Astrocyte (in vitro differentiated cells and primary cell): ENCODE results near the gene GRB10. TPM values are rescaled to one million over a fixed set of nuclear protein-coding genes. Genes with fewer than 3 reads are reported as not detected.

Experiments used
- DNase-seq: peaks from one replicate; pipeline ENCODE4 v3.0.0-alpha.2; 2010; ENCODE audit warnings: low read depth
- FAIRE-seq: peaks from 2 replicates; lab custom pipeline; 2011; peaks lifted over from hg19 to GRCh38; lab: Jason Lieb, UNC
- H2AFZ ChIP-seq: 2 replicates; pipeline ENCODE4 v1.6.0; 2012; ENCODE audit warnings: low read depth, low read length, inconsistent platforms
- H3K27ac ChIP-seq: 2 replicates; pipeline ENCODE4 v1.5.1; 2011; ENCODE audit warnings: low read depth, low read length, inconsistent platforms
- H3K27me3 ChIP-seq: 2 replicates; pipeline ENCODE4 v1.6.0; 2011; ENCODE audit warnings: low read length, inconsistent platforms; ENCODE audit not compliant: insufficient read depth
- H3K36me3 ChIP-seq: 2 replicates; pipeline ENCODE4 v1.5.1; 2011; ENCODE audit warnings: low read length, inconsistent platforms; ENCODE audit not compliant: insufficient read depth
- H3K4me1 ChIP-seq: 2 replicates; pipeline ENCODE4 v1.5.1; 2011; ENCODE audit warnings: low read length, inconsistent platforms; ENCODE audit not compliant: insufficient read depth
- H3K4me2 ChIP-seq: 2 replicates; pipeline ENCODE4 v1.6.0; 2012; ENCODE audit warnings: low read length, inconsistent platforms
- H3K4me3 ChIP-seq: 2 replicates; pipeline ENCODE4 v1.5.1; 2011; ENCODE audit warnings: low read depth, mild to moderate bottlenecking, low read length, inconsistent platforms; ENCODE audit not compliant: insufficient read depth
- H3K79me2 ChIP-seq: 2 replicates; pipeline ENCODE4 v1.6.0; 2012; ENCODE audit warnings: mild to moderate bottlenecking, low read length, inconsistent platforms; ENCODE audit not compliant: insufficient read depth
- H3K9ac ChIP-seq: 2 replicates; pipeline ENCODE4 v1.6.0; 2012; ENCODE audit warnings: mild to moderate bottlenecking, low read length, inconsistent platforms
- H3K9me3 ChIP-seq: 2 replicates; pipeline ENCODE4 v1.5.1; 2012; ENCODE audit warnings: low read depth, mild to moderate bottlenecking, low read length, inconsistent platforms; ENCODE audit not compliant: insufficient read depth
- H4K20me1 ChIP-seq: 2 replicates; pipeline ENCODE4 v1.6.0; 2012; ENCODE audit warnings: low read length, inconsistent platforms; ENCODE audit not compliant: insufficient read depth
- H3K27ac Mint-ChIP-seq: one replicate; pipeline ENCODE4 v1.8.0; 2021; ENCODE audit warnings: mild to moderate bottlenecking, mixed read lengths; ENCODE audit not compliant: unreplicated experiment
- H3K27me3 Mint-ChIP-seq: one replicate; pipeline ENCODE4 v1.8.0; 2021; ENCODE audit warnings: low read depth, mixed read lengths; ENCODE audit not compliant: unreplicated experiment
- H3K36me3 Mint-ChIP-seq: one replicate; pipeline ENCODE4 v1.8.0; 2021; ENCODE audit warnings: low read depth, mixed read lengths; ENCODE audit not compliant: unreplicated experiment
- H3K4me1 Mint-ChIP-seq: one replicate; pipeline ENCODE4 v1.8.0; 2021; ENCODE audit warnings: low read depth, mixed read lengths; ENCODE audit not compliant: unreplicated experiment
- H3K4me3 Mint-ChIP-seq: one replicate; pipeline ENCODE4 v1.8.0; 2021; ENCODE audit warnings: mild to moderate bottlenecking, moderate library complexity, mixed read lengths; ENCODE audit not compliant: unreplicated experiment
- H3K9me3 Mint-ChIP-seq: one replicate; pipeline ENCODE4 v1.8.0; 2021; ENCODE audit warnings: mild to moderate bottlenecking, mixed read lengths; ENCODE audit not compliant: unreplicated experiment
- EZH2 ChIP-seq: IDR thresholded peaks from 2 replicates; pipeline ENCODE4 v1.6.1; 2012; ENCODE audit warnings: mild to moderate bottlenecking, low read length, inconsistent platforms; ENCODE audit not compliant: insufficient read depth
- total RNA-seq: library from RNA; stranded (reverse); gene quantifications from 2 replicates; pipeline ENCODE4 v1.2.1, GENCODE V29; 2021
- TF ChIP-seq, protein P1 (sequence below): IDR thresholded peaks from 2 replicates; pipeline ENCODE4 v1.5.1; 2011; ENCODE audit warnings: low read depth, mild to moderate bottlenecking, inconsistent platforms, low read length, moderate library complexity; ENCODE audit not compliant: insufficient read depth

GRB10 gene
- total RNA-seq, 1 donor from 2014 or later, result 81.9 TPM

DNA sequence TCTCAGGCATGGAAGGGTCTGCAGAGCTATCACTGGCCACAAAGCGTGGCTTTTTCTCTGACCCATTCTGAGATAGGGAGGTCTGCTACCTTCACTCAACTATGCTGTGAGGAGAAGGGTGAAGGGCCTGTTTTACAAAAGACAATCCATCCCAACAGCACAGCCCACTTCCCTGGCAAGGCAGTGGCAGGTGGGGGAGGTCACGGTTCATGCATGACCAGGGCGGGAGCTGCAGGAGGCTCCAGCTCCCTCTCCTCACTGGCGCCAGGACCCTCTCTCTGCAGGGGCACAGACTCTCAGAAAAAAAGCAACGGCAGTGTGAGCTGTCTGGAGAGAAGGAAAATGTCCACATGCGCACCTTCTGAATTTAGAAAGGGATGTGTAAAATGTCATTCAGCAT is 28.5 kb downstream of the GRB10 start:
- Mint-ChIP-seq H3K9me3 (no peaks in the 10 kb centered on the region), H3K36me3 (peaks cover 24% of the 10 kb centered on the region), H3K4me3 (no peak overlapping the region), H3K27me3 (no peaks in the 10 kb centered on the region), H3K4me1 (peaks cover 13% of the 10 kb centered on the region), H3K27ac (no peak overlapping the region)
- Histone ChIP-seq H3K4me1 (no peaks in the 10 kb centered on the region), H4K20me1 (peaks cover 98% of the 10 kb centered on the region), H3K4me2 (no peak overlapping the region), H3K36me3 (peaks cover 5% of the 10 kb centered on the region), H3K27ac (no peak overlapping the region), H3K79me2 (peaks cover 100% of the 10 kb centered on the region), H3K4me3 (no peak overlapping the region), H3K9ac (no peak overlapping the region), H3K9me3 (no peaks in the 10 kb centered on the region), H2AFZ (no peak overlapping the region), H3K27me3 (no peaks in the 10 kb centered on the region)
- TF ChIP-seq EZH2, result no peak
- TF ChIP-seq, protein P1, sequence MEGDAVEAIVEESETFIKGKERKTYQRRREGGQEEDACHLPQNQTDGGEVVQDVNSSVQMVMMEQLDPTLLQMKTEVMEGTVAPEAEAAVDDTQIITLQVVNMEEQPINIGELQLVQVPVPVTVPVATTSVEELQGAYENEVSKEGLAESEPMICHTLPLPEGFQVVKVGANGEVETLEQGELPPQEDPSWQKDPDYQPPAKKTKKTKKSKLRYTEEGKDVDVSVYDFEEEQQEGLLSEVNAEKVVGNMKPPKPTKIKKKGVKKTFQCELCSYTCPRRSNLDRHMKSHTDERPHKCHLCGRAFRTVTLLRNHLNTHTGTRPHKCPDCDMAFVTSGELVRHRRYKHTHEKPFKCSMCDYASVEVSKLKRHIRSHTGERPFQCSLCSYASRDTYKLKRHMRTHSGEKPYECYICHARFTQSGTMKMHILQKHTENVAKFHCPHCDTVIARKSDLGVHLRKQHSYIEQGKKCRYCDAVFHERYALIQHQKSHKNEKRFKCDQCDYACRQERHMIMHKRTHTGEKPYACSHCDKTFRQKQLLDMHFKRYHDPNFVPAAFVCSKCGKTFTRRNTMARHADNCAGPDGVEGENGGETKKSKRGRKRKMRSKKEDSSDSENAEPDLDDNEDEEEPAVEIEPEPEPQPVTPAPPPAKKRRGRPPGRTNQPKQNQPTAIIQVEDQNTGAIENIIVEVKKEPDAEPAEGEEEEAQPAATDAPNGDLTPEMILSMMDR, result no peak
- FAIRE-seq (no peak), DNase-seq (no peak)

DNA sequence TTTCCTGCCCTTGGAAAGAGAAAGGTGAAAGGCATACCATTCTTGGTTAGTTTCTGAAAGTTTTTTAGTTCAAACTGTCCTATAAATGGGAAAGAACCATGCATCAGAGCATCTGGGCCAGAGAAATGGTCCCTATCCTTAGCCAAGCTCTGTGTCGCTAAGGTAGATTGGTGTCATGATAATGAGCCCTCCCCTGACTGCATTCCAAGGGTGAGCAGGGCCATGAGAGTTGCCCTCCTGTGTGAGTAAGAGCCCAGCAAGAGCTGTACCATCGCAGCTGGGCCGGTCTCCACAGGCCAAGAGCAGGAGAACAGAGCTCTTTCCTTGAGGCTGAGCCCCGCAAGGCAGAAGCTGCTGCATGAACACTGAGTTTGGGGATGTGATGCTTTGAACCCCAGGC is 30.3 kb downstream of the GRB10 start:
- H3K9me3 ChIP-seq, result no peaks in the 10 kb centered on the region
- H3K27me3 ChIP-seq, result no peaks in the 10 kb centered on the region
- Mint-ChIP-seq H3K27ac (no peak overlapping the region), H3K36me3 (peaks cover 30% of the 10 kb centered on the region), H3K9me3 (no peaks in the 10 kb centered on the region), H3K27me3 (no peaks in the 10 kb centered on the region), H3K4me1 (peaks cover 13% of the 10 kb centered on the region), H3K4me3 (no peak overlapping the region)
- no peak for DNase-seq
- no peak for TF ChIP-seq EZH2
- TF ChIP-seq, protein P1, result no peak
- peaks cover 5% of the 10 kb centered on the region for H3K36me3 ChIP-seq
- H3K4me2 ChIP-seq, result no peak overlapping the region
- H3K4me1 ChIP-seq, result no peaks in the 10 kb centered on the region
- no peak for FAIRE-seq
- no peak overlapping the region for H3K9ac ChIP-seq
- H4K20me1 ChIP-seq, result peaks cover 96% of the 10 kb centered on the region
- no peak overlapping the region for H3K27ac ChIP-seq
- no peak overlapping the region for H2AFZ ChIP-seq
- H3K79me2 ChIP-seq, result peaks cover 97% of the 10 kb centered on the region
- no peak overlapping the region for H3K4me3 ChIP-seq

DNA sequence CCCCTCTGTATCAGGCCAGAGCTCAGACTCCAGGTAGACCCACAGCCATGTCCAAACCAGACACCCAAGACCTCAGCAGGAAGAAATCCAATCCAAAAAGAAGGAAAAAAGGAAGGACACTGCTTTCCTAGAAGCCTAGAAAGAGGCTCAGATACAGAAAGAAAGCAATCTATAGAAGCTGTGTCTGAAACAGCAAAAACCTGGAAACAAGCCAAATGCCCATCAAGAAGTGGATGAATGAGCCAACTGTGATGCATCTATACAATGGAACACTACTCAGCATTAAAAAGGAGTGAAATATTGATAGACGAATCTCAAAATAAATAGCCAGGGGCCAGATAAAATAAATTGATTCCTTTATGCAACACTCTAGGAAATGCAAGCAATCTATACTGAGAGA is 31.6 kb downstream of the GRB10 start:
- TF ChIP-seq, protein P1, result no peak
- TF ChIP-seq EZH2, result no peak
- no peaks in the 10 kb centered on the region for H3K9me3 ChIP-seq
- H3K36me3 Mint-ChIP-seq, result peaks cover 36% of the 10 kb centered on the region
- no peak overlapping the region for H3K4me3 Mint-ChIP-seq
- H3K4me1 Mint-ChIP-seq, result peaks cover 13% of the 10 kb centered on the region
- FAIRE-seq, result no peak
- H3K36me3 ChIP-seq, result peaks cover under 1% of the 10 kb centered on the region
- DNase-seq, result no peak
- no peak overlapping the region for H3K4me3 ChIP-seq
- H2AFZ ChIP-seq, result no peak overlapping the region
- no peak overlapping the region for H3K27ac Mint-ChIP-seq
- H3K4me1 ChIP-seq, result no peaks in the 10 kb centered on the region
- no peaks in the 10 kb centered on the region for H3K27me3 ChIP-seq
- no peak overlapping the region for H3K4me2 ChIP-seq
- peaks cover 96% of the 10 kb centered on the region for H4K20me1 ChIP-seq
- no peaks in the 10 kb centered on the region for H3K27me3 Mint-ChIP-seq
- H3K79me2 ChIP-seq, result peaks cover 97% of the 10 kb centered on the region
- H3K9me3 Mint-ChIP-seq, result no peaks in the 10 kb centered on the region
- H3K9ac ChIP-seq, result no peak overlapping the region
- H3K27ac ChIP-seq, result no peak overlapping the region
